Heart left ventricle (tissue), 16 donors: Measurements from ENCODE around the gene NINL. TPM values are rescaled to one million over a fixed set of nuclear protein-coding genes. Genes with fewer than 3 reads are reported as not detected.
A peak's percentile ranks its signal among the peaks of the same experiment; 100 is the strongest.

Source experiments
- ATAC-seq, 4 donors: fragments of 200-7000 bp; cut with Tn5 transposase; one replicate each; pipeline ENCODE4 v1.9.1; 2020 to 2022; ENCODE audit warnings: moderate library complexity in 4 of 4, mild to moderate bottlenecking in 3 of 4, moderate number of reproducible peaks in 1 of 4
- DNase-seq, 5 donors: peaks; one replicate each; pipeline ENCODE4 v3.0.0-alpha.2; 2020
- H3K27ac ChIP-seq, 12 donors: fragments of 200-600 bp; sonication (generic) in 4 of 12; one replicate each; pipeline versions ENCODE4 v1.5.0 to v1.8.0; 2016 to 2022; ENCODE audit warnings: mild to moderate bottlenecking in 2 of 12
- H3K27me3 ChIP-seq, 9 donors: fragments of 200-600 bp; sonication (generic) in 2 of 9; one replicate each; pipeline versions ENCODE4 v1.5.1 to v1.8.0; 2016 to 2022; ENCODE audit warnings: mild to moderate bottlenecking in 3 of 9
- H3K36me3 ChIP-seq, 9 donors: fragments of 200-600 bp; sonication (generic) in 2 of 9; one replicate each; pipeline versions ENCODE4 v1.5.0 to v1.8.0; 2018 to 2022; ENCODE audit warnings: mild to moderate bottlenecking in 2 of 9
- H3K4me1 ChIP-seq, 12 donors: fragments of 200-600 bp; sonication (generic) in 4 of 12; one replicate each; pipeline versions ENCODE4 v1.5.0 to v1.8.0; 2016 to 2022; ENCODE audit warnings: mild to moderate bottlenecking in 3 of 12
- H3K4me3 ChIP-seq, 12 donors: fragments of 200-600 bp; sonication (generic) in 4 of 12; one replicate each; pipeline versions ENCODE4 v1.5.0 to v1.8.0; 2017 to 2022; ENCODE audit warnings: mild to moderate bottlenecking in 9 of 12, moderate library complexity in 4 of 12
- H3K9me3 ChIP-seq, 12 donors: fragments of 200-600 bp; sonication (generic) in 4 of 12; one replicate each; pipeline versions ENCODE4 v1.5.0 to v1.8.0; 2016 to 2022; ENCODE audit warnings: mild to moderate bottlenecking in 1 of 12
- POLR2A ChIP-seq, 2 donors: fragments of 450-650 bp; IDR thresholded peaks; one replicate each; pipeline ENCODE4 v1.6.1; 2017; ENCODE audit warnings: antibody characterized with exemption in 2 of 2, mild to moderate bottlenecking in 2 of 2, moderate library complexity in 2 of 2
- WGBS, 4 donors: extraction: QIAGEN DNeasy Blood & Tissue Kit in 2 of 4; methylation state at CpG; one replicate each; pipeline versions ENCODE4 v1.1.5 to v1.1.7; 2013 to 2018; 5-methylcytosine and 5-hydroxymethylcytosine counted together
- intact Hi-C, 10 donors: fragments of 100-400 bp; cut with DNase I; formaldehyde crosslinking; loops; one replicate each; pipeline versions ENCODE4 v1.11.1 to v1.14.2; 2022
- polyA plus RNA-seq, 2 donors: library from polyadenylated mRNA; stranded (reverse); fragments of 200-250 nt; gene quantifications; one replicate each; pipeline ENCODE4 v1.2.3, GENCODE V29; 2013
- total RNA-seq, 9 donors: library from RNA; depleted of rRNA in 2 of 9; stranded (reverse); fragments of >200 nt in 2 of 9; fragmentation: NEBNext Ultra II Directional in 3 of 9; extraction: Animal tissue kit (Norgen Biotek cat#: 25700) in 3 of 9; gene quantifications; one replicate each; pipeline versions ENCODE4 v1.1.0 to v1.2.4, GENCODE V29; 2016 to 2023
- TF ChIP-seq, protein P1 (sequence below), 12 donors: fragments of 200-600 bp; sonication (generic) in 4 of 12; IDR thresholded peaks; one replicate each; pipeline versions ENCODE4 v1.5.0 to v1.8.0; 2018 to 2022; ENCODE audit warnings: antibody characterized with exemption in 12 of 12, mild to moderate bottlenecking in 5 of 12
- donor health status: ischemic (EF 13 %, LVEDD 7.1; RV severe dilation, severe dysfunction).
- donor health status: healthy with polysubstance abuse.
- donor health status: DM: no; HTN: yes; CAD: no.
- donor health status: DM: no; HTN: no; CAD: no.
- donor health status: ischemic (EF 25% LVEDD 6.9; RV normal size, moderate dysfunction).
- donor health status: ischemic (EF 25% LVEDD 5.7; RV mildly dilated, moderate dysfunction).
- donor health status: healthy.
- donor health status: DM: yes; HTN: yes; CAD: no.
- donor health status: ischemic (EF 35%, LVEDD 5.7; RV mildly dilated, moderate dysfunction).
- donor health status: nonischemic (EF 11% LVEDD 7.7; RV severe dilation, severe dysfunction).
- donor health status: DM: yes; HTN: yes; CAD: no.
- donor health status: PGD.
- donor health status: ischemic (EF 29% LVEDD 5.4; RV normal size, mild dysfunction).
- donor health status: nonischemic (EF 23%, LVEDD 6.1; RV moderate dilation, normal function).

The NINL gene
- total and polyA plus RNA-seq, 11 donors = 0.78 to 7.1 (median 2.9) TPM

DNA sequence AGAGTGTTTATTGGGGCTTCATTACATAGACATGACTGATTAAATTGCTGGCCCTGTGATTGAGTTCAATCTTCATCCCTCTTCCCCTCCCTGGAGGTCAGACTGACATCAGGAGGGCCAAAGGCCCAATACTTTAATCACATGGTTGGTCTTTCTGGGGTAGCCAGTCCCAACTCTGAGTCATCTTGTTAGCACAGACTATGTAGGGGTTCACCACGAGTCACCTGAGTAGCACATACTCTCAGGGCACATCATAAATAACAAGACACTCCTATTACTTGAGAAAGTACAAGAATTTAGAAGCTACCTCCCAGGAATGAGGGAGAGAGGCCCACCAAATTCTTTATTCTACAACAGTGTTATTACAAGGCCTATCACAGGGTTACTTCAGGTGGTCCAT is 166.6 kb downstream of the NINL start:
- no peak overlapping the region for H3K4me3 ChIP-seq
- intact Hi-C loops = no loop called here
- TF ChIP-seq, protein P1, sequence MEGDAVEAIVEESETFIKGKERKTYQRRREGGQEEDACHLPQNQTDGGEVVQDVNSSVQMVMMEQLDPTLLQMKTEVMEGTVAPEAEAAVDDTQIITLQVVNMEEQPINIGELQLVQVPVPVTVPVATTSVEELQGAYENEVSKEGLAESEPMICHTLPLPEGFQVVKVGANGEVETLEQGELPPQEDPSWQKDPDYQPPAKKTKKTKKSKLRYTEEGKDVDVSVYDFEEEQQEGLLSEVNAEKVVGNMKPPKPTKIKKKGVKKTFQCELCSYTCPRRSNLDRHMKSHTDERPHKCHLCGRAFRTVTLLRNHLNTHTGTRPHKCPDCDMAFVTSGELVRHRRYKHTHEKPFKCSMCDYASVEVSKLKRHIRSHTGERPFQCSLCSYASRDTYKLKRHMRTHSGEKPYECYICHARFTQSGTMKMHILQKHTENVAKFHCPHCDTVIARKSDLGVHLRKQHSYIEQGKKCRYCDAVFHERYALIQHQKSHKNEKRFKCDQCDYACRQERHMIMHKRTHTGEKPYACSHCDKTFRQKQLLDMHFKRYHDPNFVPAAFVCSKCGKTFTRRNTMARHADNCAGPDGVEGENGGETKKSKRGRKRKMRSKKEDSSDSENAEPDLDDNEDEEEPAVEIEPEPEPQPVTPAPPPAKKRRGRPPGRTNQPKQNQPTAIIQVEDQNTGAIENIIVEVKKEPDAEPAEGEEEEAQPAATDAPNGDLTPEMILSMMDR (IDR thresholded peaks at IDR 0.05) = no peak
- TF ChIP-seq POLR2A (IDR thresholded peaks at IDR 0.05) = no peak
- H3K27me3 ChIP-seq = no peaks in the 10 kb centered on the region
- no peaks in the 10 kb centered on the region for H3K4me1 ChIP-seq
- ATAC-seq (no peak), DNase-seq (no peak)
- H3K9me3 ChIP-seq = no peaks in the 10 kb centered on the region
- 92 to 100% (median 97%) methylated on average over 1 of the region's 1 CpG for WGBS, 4 donors
- H3K36me3 ChIP-seq = no peaks in the 10 kb centered on the region
- no peak overlapping the region for H3K27ac ChIP-seq

DNA sequence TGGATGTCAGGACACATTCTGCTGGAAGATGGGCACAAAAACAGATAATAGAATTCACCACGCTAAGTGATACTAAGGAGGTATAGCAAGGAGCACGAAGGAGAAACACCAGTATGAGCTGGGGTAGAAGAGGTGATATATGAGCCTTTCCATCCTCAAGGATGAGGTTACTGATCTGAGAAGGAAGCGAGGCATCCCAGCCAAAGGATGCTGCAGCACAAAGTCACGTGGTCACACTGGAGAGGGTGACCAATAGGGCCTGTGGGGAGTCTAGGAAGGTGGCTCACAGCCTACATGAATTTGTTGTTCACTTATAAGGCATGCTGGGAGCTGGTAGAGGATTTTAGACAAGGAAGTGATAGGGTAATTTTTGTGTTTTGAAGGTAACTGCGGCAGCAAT is 176.4 kb downstream of the NINL start:
- DNase-seq = no peak
- WGBS, 4 donors = 86 to 92% (median 89%) methylated on average over 5 of the region's 5 CpGs
- Histone ChIP-seq H3K27me3 (no peaks in the 10 kb centered on the region), H3K36me3 (no peaks in the 10 kb centered on the region), H3K9me3 (peaks cover 0 to 2% (median 0%) of the 10 kb centered on the region in 12 donors), H3K4me3 (no peak overlapping the region), H3K27ac (no peak overlapping the region), H3K4me1 (peaks cover 0 to 19% (median 7%) of the 10 kb centered on the region in 12 donors)
- TF ChIP-seq POLR2A (IDR thresholded peaks at IDR 0.05) = no peak
- TF ChIP-seq, protein P1 (IDR thresholded peaks at IDR 0.05) = no peak
- no peak for ATAC-seq
- intact Hi-C loops = loop anchor here in 4 of 10 donors (10.0 kb wide), 3 partner anchors 334 to 414 kb away; partner anchors contain the start of gene APMAP (in 1 of the 4)

DNA sequence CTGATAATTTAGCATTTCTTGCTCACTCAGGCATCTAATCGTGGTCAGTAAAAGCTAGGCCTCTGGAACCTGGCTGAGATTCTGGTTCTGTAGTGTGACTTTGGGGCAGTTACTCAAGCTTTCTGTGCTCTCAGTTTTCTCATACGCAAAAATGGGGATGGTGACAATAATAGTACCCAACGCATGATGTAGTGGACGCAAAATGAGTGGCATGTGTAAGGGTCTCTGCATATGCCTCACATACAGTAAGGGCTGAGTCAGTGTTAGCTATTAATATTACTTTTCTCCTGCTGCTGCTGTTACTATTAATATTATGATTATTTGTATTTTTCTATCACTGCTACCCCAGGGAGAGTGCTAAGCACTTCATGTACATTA is 177.2 kb downstream of the NINL start:
- no peak for TF ChIP-seq POLR2A (IDR thresholded peaks at IDR 0.05)
- TF ChIP-seq, protein P1 (IDR thresholded peaks at IDR 0.05) = no peak
- Histone ChIP-seq H3K9me3 (peaks cover 0 to 9% (median 6%) of the 10 kb centered on the region in 12 donors), H3K36me3 (no peaks in the 10 kb centered on the region), H3K4me3 (peak overlapping the region; percentile 30 to 84 (median 58)), H3K27me3 (no peaks in the 10 kb centered on the region), H3K27ac (peak overlapping the region in 1 of 12 donors; percentile 25), H3K4me1 (peaks cover 0 to 19% (median 7%) of the 10 kb centered on the region in 12 donors)
- ATAC-seq = no peak
- 3 to 7% (median 6%) methylated on average over 4 of the region's 4 CpGs for WGBS, 4 donors
- intact Hi-C loops = loop anchor here in 4 of 10 donors (10.0 kb wide), 3 partner anchors 333 to 413 kb away; partner anchors contain the start of gene APMAP (in 1 of the 4)
- no peak for DNase-seq

DNA sequence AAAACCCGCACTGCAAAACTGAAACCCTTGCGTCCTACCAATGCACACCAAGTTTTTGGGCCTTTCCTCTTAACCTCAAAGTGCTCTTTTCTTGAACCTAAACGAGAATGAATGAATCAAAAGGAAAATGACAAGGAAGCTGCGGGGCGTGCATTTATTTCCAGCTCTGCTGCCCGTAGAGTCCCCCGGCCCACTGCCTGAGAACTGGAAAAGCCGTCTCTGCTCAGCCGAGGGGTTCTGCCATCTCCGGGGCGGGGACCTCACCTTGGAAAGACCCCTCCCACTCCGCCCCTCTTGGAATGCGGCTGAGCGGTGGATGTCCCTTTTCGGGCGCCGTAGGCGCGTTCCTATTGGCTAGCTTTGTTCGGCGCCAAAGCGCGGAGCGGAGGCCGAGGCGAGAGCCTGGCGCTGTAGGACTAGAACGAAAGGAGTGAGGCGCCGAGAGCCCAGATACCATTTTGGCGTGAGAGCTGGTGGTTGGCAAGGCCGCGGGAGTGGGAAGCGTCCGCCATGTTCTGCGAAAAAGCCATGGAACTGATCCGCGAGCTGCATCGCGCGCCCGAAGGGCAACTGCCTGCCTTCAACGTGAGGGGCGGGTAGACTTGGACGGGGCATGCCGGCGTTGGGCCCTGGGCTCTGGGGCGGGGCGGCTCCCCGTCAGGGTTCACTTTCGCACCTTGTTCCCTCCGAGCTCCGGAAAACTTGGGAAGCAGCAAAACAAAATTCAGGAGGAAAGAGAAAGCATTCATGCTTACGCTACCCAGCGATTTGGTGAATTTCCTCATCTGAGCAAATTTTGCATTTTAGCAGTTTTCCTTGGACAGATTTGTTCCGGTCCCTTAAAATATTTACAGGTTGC is 177.8 kb downstream of the NINL start, which contains the start of gene GINS1:
TSS of gene GINS1 (plus strand) at position 363 of the 859 bp plus-strand sequence. CDS start at position 511, 148 bp downstream.
- Histone ChIP-seq H3K4me3 (peak within 1 kb of the TSS; percentile 30 to 84 (median 58)), H3K4me1 (peaks cover 0 to 19% (median 7%) of the 10 kb centered on the region in 12 donors), H3K27ac (peak within 1 kb of the TSS in 8 of 12 donors; percentile 2 to 36 (median 26)), H3K9me3 (peaks cover 0 to 15% (median 12%) of the 10 kb centered on the region in 12 donors), H3K27me3 (no peaks in the 10 kb centered on the region), H3K36me3 (no peaks in the 10 kb centered on the region)
- WGBS, 4 donors = 2 to 3% (median 2%) methylated on average over 45 to 56 of the region's 56 CpGs
- intact Hi-C loops = loop anchor here in 4 of 10 donors (10.0 kb wide), 3 partner anchors 333 to 413 kb away; partner anchors contain the start of gene APMAP (in 1 of the 4)
- DNase-seq = peak; percentile 82 to 91 (median 85)
- peak; percentile 68 to 98 (median 94) for ATAC-seq
- TF ChIP-seq POLR2A (IDR thresholded peaks at IDR 0.05) = no peak
- TF ChIP-seq, protein P1 (IDR thresholded peaks at IDR 0.05) = no peak
